GM19023 (cell line): ENCODE measurements around the gene MCAM.

Experiments used
- ATAC-seq: cut with Tn5 transposase; IDR thresholded peaks from one replicate; pipeline ENCODE4 v1.9.1; 2021; ENCODE audit warnings: mild to moderate bottlenecking, moderate library complexity; ENCODE audit not compliant: unreplicated experiment

The MCAM gene

GRCh38 chr11:119267645-119268044, 49.3 kb downstream of the MCAM start:
- no peak for ATAC-seq

DNA sequence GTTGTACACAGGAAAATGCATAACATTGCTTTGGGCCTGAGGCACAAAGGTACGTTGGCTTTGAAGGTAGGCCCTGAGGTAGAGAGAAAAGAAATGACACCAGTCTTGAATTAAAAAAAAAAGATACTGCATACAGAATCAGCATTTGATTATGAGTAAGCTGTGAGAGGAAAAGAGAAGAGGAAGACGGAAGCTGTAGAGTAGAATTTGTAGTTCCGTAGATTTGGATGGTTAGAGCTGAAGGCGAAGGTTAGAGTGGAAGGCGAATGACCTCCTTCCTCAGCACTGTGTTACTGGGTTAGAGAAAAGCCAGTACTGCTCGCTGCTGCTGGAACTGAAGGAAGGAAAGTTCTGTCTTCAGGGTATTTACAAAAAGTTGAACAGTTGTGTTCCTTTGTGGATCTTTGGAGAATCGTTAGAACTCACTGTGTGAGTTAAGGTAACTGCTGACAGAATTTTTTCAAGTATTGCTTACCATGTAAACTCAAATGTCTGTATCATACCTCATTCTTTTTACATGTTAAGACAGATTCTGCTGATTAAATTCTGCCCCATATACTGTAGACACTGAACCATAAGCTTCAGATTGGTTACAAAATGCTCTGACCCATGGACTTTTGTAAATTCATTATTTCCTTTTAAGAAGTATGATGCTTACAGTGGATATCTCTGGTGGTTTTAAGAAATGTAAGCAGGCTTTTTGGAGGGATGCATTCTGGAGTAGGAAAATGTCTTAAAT, 50.2 kb downstream of the MCAM start:
- ATAC-seq: no peak

DNA sequence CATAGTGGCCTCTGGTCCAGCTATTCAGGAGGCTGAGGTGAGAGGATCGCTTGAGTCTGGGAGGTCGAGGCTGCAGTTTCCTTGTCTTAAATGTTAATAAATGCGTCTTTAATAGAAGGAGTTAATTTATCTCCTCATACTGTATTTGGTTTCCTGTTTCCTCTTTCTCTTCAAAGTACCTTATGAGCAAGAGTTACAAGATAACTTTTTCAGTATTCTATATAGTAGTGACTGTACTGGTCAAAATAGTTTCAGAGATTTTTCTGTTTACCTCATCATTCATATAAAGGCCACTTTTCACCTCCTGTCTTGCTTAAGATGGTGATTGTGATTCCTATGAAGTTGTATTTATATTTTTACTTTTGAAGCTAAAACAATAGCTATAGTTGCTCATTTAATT, 50.9 kb downstream of the MCAM start:
- no peak for ATAC-seq

DNA sequence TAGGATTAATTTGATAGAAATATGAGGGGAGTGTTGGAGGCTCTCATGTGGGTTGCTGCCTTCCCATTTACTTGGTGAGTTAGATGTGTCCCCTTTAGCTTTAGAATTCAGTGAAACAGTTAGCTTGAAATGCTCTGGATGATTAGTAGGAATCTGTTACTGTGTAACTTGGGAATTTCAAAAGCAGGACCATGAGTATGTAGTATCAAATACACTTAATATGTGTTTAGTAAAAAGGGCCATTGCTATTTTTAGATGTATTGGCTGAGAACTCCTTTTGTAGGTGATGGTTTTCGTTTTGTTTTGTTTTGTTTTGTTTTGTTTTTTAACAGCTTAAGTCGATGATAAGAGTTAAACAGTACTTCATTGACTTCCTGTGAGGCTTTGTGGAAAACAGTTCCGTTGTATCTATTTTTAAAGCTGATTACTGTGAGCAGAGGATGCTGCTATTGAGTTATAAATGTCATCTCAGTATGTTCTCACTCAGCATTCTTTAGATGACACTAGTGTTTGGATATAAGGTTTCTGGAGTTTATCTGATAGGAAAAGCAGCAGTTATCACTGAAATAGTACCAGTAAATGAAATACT, 53.5 kb downstream of the MCAM start:
- no peak for ATAC-seq

DNA sequence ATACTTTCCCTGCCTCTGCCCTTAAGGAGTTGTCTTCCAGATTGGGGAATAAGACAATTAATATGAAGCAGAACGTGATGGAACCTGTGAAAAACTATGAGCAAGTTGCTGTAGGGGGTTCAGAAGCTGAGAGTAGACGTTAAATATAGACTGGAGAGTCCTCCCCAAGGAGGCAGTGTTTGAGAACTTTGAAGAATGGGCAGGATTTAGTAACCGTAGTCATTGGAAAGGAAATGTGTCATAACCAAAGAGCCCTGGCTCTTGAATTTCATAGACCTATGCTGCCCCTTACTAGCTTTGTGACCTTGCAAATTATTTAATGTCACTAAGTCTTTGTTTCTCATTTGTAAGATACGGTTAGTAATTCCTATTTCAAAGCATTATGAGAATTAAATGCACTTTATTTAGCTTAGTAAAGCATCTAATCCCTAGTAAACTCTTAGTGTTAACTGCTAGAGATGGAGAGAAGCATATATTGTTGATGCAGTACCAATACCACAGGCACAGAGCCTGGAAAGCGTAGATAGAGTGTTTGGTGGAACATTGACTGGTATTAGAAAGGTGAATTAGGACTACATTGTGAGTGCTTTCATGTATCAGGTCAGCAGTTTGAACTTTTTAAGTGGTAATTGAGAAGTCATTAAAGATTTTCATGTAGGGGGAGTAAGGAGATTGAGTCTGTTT, 54.1 kb downstream of the MCAM start:
- ATAC-seq: no peak

GRCh38 chr11:119258983-119259382, 57.9 kb downstream of the MCAM start:
- ATAC-seq: no peak
